ENCODE results near the gene STMP1. TPM values are rescaled to one million over a fixed set of nuclear protein-coding genes. Genes with fewer than 3 reads are reported as not detected.

The STMP1 gene
- 12.4 and 17.5 TPM in 2 replicates for total RNA-seq

GRCh38 chr7:135662373-135663114, at the start of gene STMP1:
STMP1 (plus strand) TSS chr7:135662514.

Other genes starting within 250 kb of the STMP1 start
- 5.9 and 7.2 TPM in 2 replicates for gene CNOT4, start 152.4 kb upstream of the STMP1 start, total RNA-seq
- 25.9 and 83.1 TPM in 2 replicates for gene NUP205, start 104.6 kb upstream of the STMP1 start, total RNA-seq
- not detected in 2 replicates for gene SLC13A4, start 65.7 kb downstream of the STMP1 start, total RNA-seq
- not detected in 2 replicates for gene FAM180A, start 86.3 kb downstream of the STMP1 start, total RNA-seq

Measured in mesangial cell (primary cell).